ENCODE data around the gene TFPI. TPM values are rescaled to one million over a fixed set of nuclear protein-coding genes. Genes with fewer than 3 reads are reported as not detected.

TFPI gene
- polyA plus RNA-seq, 2 of the 4 experiments (the other 2 are of a cell fraction), result 14.3 to 104 TPM

GRCh38 chr2:187421519-187421918 is 132.7 kb downstream of the TFPI start:
- DNase-seq (ENCODE audit: low read depth in 1 of 2, low spot score in 1 of 2) (no peak), ATAC-seq (no peak), FAIRE-seq (no peak)
- Histone ChIP-seq H3K4me3 (no peak overlapping the region), H3K9me3 (no peaks in the 10 kb centered on the region), H3K4me2 (no peak overlapping the region), H3K27ac (no peak overlapping the region), H3K4me1 (no peaks in the 10 kb centered on the region)
- TF ChIP-seq POLR2A (IDR thresholded peaks at IDR 0.05; ENCODE audit: low read length), result no peak
- no peak for TF ChIP-seq TFCP2L1 (CRISPR knock-in tag; IDR thresholded peaks at IDR 0.05)
- no peak for TF ChIP-seq PHF8 (IDR thresholded peaks at IDR 0.05; ENCODE audit: borderline replicate concordance, low read depth)
- no peak for TF ChIP-seq HOXA7 (CRISPR knock-in tag; IDR thresholded peaks at IDR 0.05)
- TF ChIP-seq ZSCAN20 (CRISPR knock-in tag; IDR thresholded peaks at IDR 0.05), result no peak
- ChIA-PET CTCF (no interaction called here), POLR2A (no interaction called here)
- WGBS (ENCODE audit: missing lambda C conversion rate), result 88% methylated on average over 3 of the region's 3 CpGs

- TF ChIP-seq PHF8 (IDR thresholded peaks at IDR 0.05; ENCODE audit: borderline replicate concordance, low read depth) (no peak), RARB (CRISPR knock-in tag; IDR thresholded peaks at IDR 0.05) (no peak), SMC3 (IDR thresholded peaks at IDR 0.05) (no peak), ZFP36 (IDR thresholded peaks at IDR 0.05; ENCODE audit: borderline replicate concordance, partially characterized antibody) (no peak), ZSCAN20 (CRISPR knock-in tag; IDR thresholded peaks at IDR 0.05) (no peak), ESRRA (IDR thresholded peaks at IDR 0.05; ENCODE audit: borderline replicate concordance, low read length) (no peak), HEYL (CRISPR knock-in tag; IDR thresholded peaks at IDR 0.05) (no peak), CBX2 (IDR thresholded peaks at IDR 0.05; ENCODE audit: borderline replicate concordance, low read depth) (no peak), HMGXB4 (CRISPR knock-in tag; IDR thresholded peaks at IDR 0.05; ENCODE audit: borderline replicate concordance) (no peak), JUN (IDR thresholded peaks at IDR 0.05) (no peak), HDAC2 (IDR thresholded peaks at IDR 0.05) (no peak), NR3C1 (IDR thresholded peaks at IDR 0.05) (no peak)
- CTCF ChIA-PET, result no interaction called here
These were observed 134.4 kb downstream of the TFPI start for GRCh38 chr2:187419808-187420207.

GRCh38 chr2:187415449-187415848 is 138.8 kb downstream of the TFPI start:
- 74% methylated on average over 5 of the region's 5 CpGs for WGBS (ENCODE audit: missing lambda C conversion rate)
- FAIRE-seq, result no peak

More at GRCh38 chr2:187419808-187420207, 134.4 kb downstream of the TFPI start:
- POLR2A ChIA-PET, result no interaction called here
- DNase-seq (ENCODE audit: low read depth in 1 of 2, low spot score in 1 of 2), result no peak
- Histone ChIP-seq H3K9me3 (no peaks in the 10 kb centered on the region), H3K4me1 (no peaks in the 10 kb centered on the region), H3K4me2 (no peak overlapping the region), H3K4me3 (no peak overlapping the region), H3K27ac (no peak overlapping the region)
- 96% methylated on average over 1 of the region's 1 CpG for WGBS (ENCODE audit: missing lambda C conversion rate)
- ATAC-seq, result no peak
- no peak for FAIRE-seq

More at GRCh38 chr2:187415449-187415848, 138.8 kb downstream of the TFPI start:
- CTCF ChIA-PET, result no interaction called here
- no peaks in the 10 kb centered on the region for H3K9me3 ChIP-seq
- DNase-seq (ENCODE audit: low read depth in 1 of 2, low spot score in 1 of 2) (no peak), ATAC-seq (no peak)
- POLR2A ChIA-PET, result no interaction called here
- H3K4me1 ChIP-seq, result no peaks in the 10 kb centered on the region
- no peak overlapping the region for H3K4me2 ChIP-seq
- no peak overlapping the region for H3K4me3 ChIP-seq
- no peak overlapping the region for H3K27ac ChIP-seq
- no peak for TF ChIP-seq EHMT2 (IDR thresholded peaks at IDR 0.05; ENCODE audit: low read depth)
- TF ChIP-seq NPAS2 (CRISPR knock-in tag; IDR thresholded peaks at IDR 0.05; ENCODE audit: borderline replicate concordance), result no peak
- TF ChIP-seq HDAC2 (IDR thresholded peaks at IDR 0.05), result no peak
- no peak for TF ChIP-seq BHLHE40 (IDR thresholded peaks at IDR 0.05; ENCODE audit: low read depth, low read length)
- no peak for TF ChIP-seq ESRRA (IDR thresholded peaks at IDR 0.05; ENCODE audit: borderline replicate concordance, low read length)
- TF ChIP-seq ATOH8 (CRISPR knock-in tag; IDR thresholded peaks at IDR 0.05; ENCODE audit: low read depth), result no peak
- TF ChIP-seq CBX8 (IDR thresholded peaks at IDR 0.05), result no peak
- TF ChIP-seq RARB (CRISPR knock-in tag; IDR thresholded peaks at IDR 0.05), result no peak
- TF ChIP-seq EHF (CRISPR knock-in tag; IDR thresholded peaks at IDR 0.05), result no peak
- no peak for TF ChIP-seq NR3C1 (IDR thresholded peaks at IDR 0.05)
- TF ChIP-seq RAD21 (conservative IDR thresholded peaks at IDR 0.05 in 1 of 2, IDR thresholded peaks at IDR 0.05 in 1 of 2), result no peak
- TF ChIP-seq E2F6 (IDR thresholded peaks at IDR 0.05; ENCODE audit: borderline replicate concordance, low read depth), result no peak

Small RNA genes within 50 kb of the gene (small RNA-seq; reads per million reads assigned to genes)
- gene GAPDHP59, result 0 reads per million in 6 experiments

Other genes starting within 250 kb of the TFPI start
- gene CALCRL, start 106.2 kb downstream of the TFPI start, polyA plus RNA-seq (2011; rRNA removed), result 0.90 and 1.5 TPM in 2 replicates
- 0.01 to 0.08 TPM (median 0.05 TPM) in 3 replicates for gene CALCRL, start 106.2 kb downstream of the TFPI start, polyA plus RNA-seq (2017; fragmentation: RNase III; extraction: RNeasy Plus Mini Kit Qiagen cat#74134 plus additional on column Dnase treatment)

All from A549 (cell line).